ENCODE measurements around the gene LRCH4.

The LRCH4 gene

GRCh38 chr7:100609958-100610357 lies 24.0 kb upstream of the LRCH4 start:
- Histone ChIP-seq H3K27ac (ENCODE audit: low read depth, low read length) (no peak overlapping the region), H3K27me3 (ENCODE audit: low read length) (no peaks in the 10 kb centered on the region), H3K4me2 (ENCODE audit: low read depth, low read length, poor library complexity, severe bottlenecking) (no peak overlapping the region), H3K4me3 (ENCODE audit: insufficient read depth, low read length, poor library complexity, severe bottlenecking) (no peak overlapping the region), H3K9me3 (ENCODE audit: insufficient read depth, low read length) (no peaks in the 10 kb centered on the region), H3K79me2 (ENCODE audit: insufficient read depth, low read length) (no peaks in the 10 kb centered on the region), H4K20me1 (ENCODE audit: low read depth, low read length) (no peaks in the 10 kb centered on the region), H3K9me2 (replicated peaks; ENCODE audit: insufficient read depth, low read length) (no peaks in the 10 kb centered on the region), H3K36me3 (ENCODE audit: low read length) (no peaks in the 10 kb centered on the region), H3K9ac (ENCODE audit: low read length) (no peak overlapping the region), H2AFZ (ENCODE audit: low read depth, low read length, severe bottlenecking) (no peak overlapping the region), H3F3A (ENCODE audit: insufficient read depth) (peaks cover 6% of the 10 kb centered on the region; the same call in 1 of the 2 replicates)
- TF ChIP-seq CTCF (IDR thresholded peaks at IDR 0.05; ENCODE audit: insufficient read depth, low read length, poor library complexity, severe bottlenecking): no peak
- TF ChIP-seq EZH2phosphoT487 (conservative IDR thresholded peaks at IDR 0.05; ENCODE audit: low read length): no peak

GRCh38 chr7:100607111-100607510 lies 21.2 kb upstream of the LRCH4 start:
- no peaks in the 10 kb centered on the region for H4K20me1 ChIP-seq (ENCODE audit: low read depth, low read length)
- no peak overlapping the region for H2AFZ ChIP-seq (ENCODE audit: low read depth, low read length, severe bottlenecking)
- H3K9me2 ChIP-seq (replicated peaks; ENCODE audit: insufficient read depth, low read length): no peaks in the 10 kb centered on the region
- H3K9ac ChIP-seq (ENCODE audit: low read length): no peak overlapping the region
- no peaks in the 10 kb centered on the region for H3K79me2 ChIP-seq (ENCODE audit: insufficient read depth, low read length)
- H3K27me3 ChIP-seq (ENCODE audit: low read length): no peaks in the 10 kb centered on the region
- no peak overlapping the region for H3K4me3 ChIP-seq (ENCODE audit: insufficient read depth, low read length, poor library complexity, severe bottlenecking)
- no peaks in the 10 kb centered on the region for H3K36me3 ChIP-seq (ENCODE audit: low read length)
- H3K4me2 ChIP-seq (ENCODE audit: low read depth, low read length, poor library complexity, severe bottlenecking): no peak overlapping the region
- TF ChIP-seq CTCF (IDR thresholded peaks at IDR 0.05; ENCODE audit: insufficient read depth, low read length, poor library complexity, severe bottlenecking) (no peak), EZH2phosphoT487 (conservative IDR thresholded peaks at IDR 0.05; ENCODE audit: low read length) (no peak)
- no peaks in the 10 kb centered on the region for H3K9me3 ChIP-seq (ENCODE audit: insufficient read depth, low read length)
- no peak overlapping the region for H3K27ac ChIP-seq (ENCODE audit: low read depth, low read length)
- peaks cover 6% of the 10 kb centered on the region; the same call in 1 of the 2 replicates for H3F3A ChIP-seq (ENCODE audit: insufficient read depth)

GRCh38 chr7:100606313-100606712 lies 20.4 kb upstream of the LRCH4 start:
- Histone ChIP-seq H3K9me3 (ENCODE audit: insufficient read depth, low read length) (no peaks in the 10 kb centered on the region), H3K4me3 (ENCODE audit: insufficient read depth, low read length, poor library complexity, severe bottlenecking) (no peak overlapping the region), H3K36me3 (ENCODE audit: low read length) (no peaks in the 10 kb centered on the region), H3F3A (ENCODE audit: insufficient read depth) (peaks cover 6% of the 10 kb centered on the region; the same call in 1 of the 2 replicates), H3K27me3 (ENCODE audit: low read length) (no peaks in the 10 kb centered on the region), H4K20me1 (ENCODE audit: low read depth, low read length) (no peaks in the 10 kb centered on the region), H2AFZ (ENCODE audit: low read depth, low read length, severe bottlenecking) (no peak overlapping the region), H3K27ac (ENCODE audit: low read depth, low read length) (no peak overlapping the region), H3K79me2 (ENCODE audit: insufficient read depth, low read length) (no peaks in the 10 kb centered on the region), H3K4me2 (ENCODE audit: low read depth, low read length, poor library complexity, severe bottlenecking) (no peak overlapping the region), H3K9me2 (replicated peaks; ENCODE audit: insufficient read depth, low read length) (no peaks in the 10 kb centered on the region), H3K9ac (ENCODE audit: low read length) (no peak overlapping the region)
- TF ChIP-seq CTCF (IDR thresholded peaks at IDR 0.05; ENCODE audit: insufficient read depth, low read length, poor library complexity, severe bottlenecking) (no peak), EZH2phosphoT487 (conservative IDR thresholded peaks at IDR 0.05; ENCODE audit: low read length) (no peak)

All from SU-DHL-6 (cell line).